Stimulated activated CD4-positive, alpha-beta T cell treated with anti-CD3 and anti-CD28 coated beads, Interleukin-1b, Interleukin-23, amount 100 ng/mL, for 48 hours (primary cell): ENCODE measurements around the gene GANAB.
"Not testable (repeated sequence)": the region's sequence is repeated elsewhere in the genome, so short reads cannot be mapped to it uniquely, and the experiment has no call there.

Experiments
- DNase-seq: peaks from one replicate; pipeline ENCODE4 v3.0.0-alpha.2; 2020

The GANAB gene

DNA sequence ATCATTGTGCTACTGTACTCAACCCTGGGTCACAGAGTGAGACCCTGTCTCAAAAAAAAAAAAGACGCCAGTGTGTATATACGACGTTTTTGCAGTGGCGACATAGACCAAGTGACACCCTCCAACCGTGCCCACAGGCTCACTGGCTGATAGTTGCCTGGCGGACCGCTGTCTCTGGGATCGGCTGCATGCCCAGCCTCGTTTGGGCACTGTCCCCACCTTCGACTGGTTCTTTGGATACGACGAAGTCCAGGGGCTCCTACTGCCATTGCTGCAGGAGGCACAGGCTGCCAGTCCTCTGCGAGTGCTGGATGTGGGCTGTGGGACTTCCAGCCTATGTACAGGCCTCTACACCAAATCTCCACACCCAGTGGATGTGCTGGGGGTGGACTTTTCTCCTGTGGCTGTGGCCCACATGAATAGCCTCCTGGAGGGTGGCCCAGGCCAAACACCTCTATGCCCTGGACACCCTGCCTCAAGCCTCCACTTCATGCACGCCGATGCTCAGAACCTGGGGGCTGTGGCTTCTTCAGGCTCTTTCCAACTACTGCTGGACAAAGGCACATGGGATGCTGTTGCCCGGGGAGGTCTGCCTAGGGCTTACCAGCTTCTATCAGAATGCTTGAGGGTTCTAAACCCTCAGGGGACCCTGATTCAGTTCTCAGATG is 20.0 kb upstream of the GANAB start:
- no peak for DNase-seq

DNA sequence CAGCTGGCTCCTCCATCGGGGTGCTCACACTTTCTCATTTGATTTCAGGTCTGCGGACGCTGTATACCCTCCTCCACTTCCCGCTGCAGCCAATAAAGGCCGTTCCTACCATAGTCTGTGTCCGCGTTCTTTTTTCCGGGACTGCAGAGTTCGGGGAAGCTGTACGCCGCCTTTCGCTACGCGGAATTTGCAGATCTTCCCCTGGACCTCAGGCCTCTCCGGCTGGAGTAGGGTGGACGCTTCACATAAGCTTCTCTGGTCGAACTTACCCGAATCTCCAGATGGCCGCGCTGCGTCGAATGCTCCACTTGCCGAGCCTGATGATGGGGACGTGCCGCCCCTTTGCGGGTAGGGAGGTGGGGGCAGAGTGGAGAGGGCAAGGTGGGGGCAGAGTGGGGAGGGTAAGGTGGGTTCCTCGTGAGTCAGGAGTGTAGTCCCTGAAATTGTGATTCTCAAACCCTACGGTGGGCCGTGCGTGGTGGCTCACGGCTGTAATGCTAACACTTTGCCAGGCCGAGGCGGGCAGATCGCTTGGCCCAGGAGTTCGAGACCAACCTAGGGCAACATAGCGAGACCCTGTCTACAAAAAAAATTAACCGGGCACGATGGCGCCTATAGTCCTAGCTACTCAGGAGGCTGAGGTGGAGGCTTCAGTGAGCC is 19.3 kb upstream of the GANAB start:
- DNase-seq = peak; percentile 54

DNA sequence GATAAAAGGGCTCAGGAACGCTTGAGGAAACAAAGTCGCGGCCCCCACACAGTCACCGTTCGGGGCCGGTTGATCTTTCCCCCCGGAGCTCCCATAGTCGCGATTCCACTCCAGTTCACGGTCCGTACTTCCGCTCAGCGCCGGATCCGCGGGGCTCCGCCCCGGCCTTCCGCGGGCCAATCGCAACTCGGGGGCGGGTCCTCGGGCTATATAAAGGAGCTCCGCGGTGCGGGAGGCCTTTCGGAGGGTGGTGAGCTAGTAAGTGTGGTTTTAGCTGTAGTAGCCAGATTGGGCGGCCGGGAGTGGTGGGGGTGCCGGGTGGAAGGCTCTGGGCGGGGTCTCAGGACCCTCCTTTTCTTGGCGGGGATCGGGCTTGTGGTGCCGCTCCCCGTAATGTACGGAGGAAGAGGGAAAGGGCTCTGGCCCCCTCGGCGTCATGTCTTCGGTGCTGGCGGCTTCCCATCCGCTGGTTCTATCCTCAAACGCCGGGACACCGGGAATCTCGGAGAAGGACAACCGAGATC is 18.7 kb upstream of the GANAB start, which contains the start of the genes C11orf98 and CSKMT:
Gene C11orf98, minus strand, starts transcription at position 136 of the 524 bp plus-strand sequence. Its CDS starts 41 bp downstream, at position 95.
Gene CSKMT, plus strand, starts transcription at position 238 of the 524 bp plus-strand sequence. CDS start 568 bp downstream, outside the sequence.
- DNase-seq = peak; percentile 96

DNA sequence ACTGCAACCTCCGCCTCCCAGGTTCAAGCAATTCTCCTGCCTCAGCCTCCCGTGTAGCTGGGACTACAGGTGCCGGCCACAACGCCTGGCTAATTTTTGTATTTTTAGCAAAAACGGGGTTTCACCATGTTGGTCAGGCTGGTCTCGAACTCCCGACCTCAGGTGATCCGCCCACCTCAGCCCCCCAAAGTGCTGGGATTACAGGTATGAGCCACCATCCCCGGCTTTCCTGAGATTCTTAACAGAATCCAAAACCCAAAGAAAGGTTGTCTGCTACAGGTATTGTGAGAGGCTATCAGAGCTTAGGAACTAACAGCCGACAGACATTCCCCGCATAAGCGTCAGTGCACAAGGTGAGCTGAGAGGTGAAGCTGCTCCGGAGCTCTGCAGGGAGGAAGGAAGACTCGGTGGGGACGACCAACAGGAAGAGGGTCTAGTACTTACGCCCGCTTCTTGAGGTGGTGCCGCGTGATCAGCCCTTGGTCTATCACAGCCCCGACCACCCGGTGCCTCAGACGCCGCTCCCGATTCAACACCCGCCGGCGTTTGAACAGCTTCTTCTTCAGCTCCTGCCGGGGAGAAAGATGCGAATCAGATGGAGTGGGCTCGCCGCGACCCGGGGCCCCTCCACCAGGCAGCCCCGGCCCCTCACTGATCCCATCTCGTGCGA is 18.1 kb upstream of the GANAB start:
- DNase-seq = peak; percentile 63

DNA sequence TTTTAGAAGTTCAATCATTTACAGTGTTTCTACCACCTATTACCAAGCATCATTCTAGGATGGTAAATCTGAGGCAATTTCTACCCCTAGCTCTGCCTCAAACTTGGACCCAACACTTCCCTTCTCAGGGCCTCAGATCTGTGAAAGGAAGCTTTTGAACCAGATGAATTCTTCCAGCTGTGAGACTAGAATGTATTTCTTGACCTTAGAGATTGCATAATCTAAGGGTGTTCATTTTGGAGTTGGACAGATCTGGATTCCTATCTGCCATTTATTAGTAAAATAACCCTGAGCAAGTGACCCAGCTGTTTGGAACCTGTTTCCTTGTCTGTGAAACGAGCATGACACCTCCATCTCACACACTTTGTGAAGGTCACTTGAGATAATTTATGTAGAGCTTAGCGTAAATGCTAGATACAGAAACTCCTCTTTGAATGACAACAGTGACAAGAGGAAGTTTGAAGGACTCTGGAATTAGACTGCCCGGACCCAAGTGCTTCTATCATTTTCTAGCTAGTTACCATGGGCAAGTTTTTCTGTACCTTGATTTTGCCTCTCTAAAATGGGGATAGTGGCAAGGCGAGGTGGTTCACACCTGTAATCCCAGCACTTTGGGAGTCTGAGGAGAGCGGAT is 10.5 kb upstream of the GANAB start:
- DNase-seq = no peak

DNA sequence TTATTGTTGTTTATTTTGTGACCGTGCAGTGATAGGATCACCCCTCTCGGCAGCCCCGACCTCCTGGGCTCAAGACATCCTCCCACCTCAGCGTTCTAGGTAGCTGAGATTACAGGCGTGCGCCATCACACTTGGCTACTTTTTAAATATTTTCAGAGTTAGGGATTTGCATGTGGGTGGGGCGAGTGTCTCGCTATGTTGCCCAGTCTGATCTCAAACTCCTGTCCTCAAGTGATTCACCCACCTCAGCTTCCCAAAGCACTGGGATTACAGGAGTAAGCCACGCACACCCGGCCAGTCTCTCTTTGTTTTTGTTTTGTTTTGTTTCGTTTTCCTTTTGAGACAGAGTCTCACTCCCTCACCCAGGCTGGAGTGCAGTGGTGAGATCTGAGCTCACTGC is 7.9 kb upstream of the GANAB start:
- DNase-seq = no peak

DNA sequence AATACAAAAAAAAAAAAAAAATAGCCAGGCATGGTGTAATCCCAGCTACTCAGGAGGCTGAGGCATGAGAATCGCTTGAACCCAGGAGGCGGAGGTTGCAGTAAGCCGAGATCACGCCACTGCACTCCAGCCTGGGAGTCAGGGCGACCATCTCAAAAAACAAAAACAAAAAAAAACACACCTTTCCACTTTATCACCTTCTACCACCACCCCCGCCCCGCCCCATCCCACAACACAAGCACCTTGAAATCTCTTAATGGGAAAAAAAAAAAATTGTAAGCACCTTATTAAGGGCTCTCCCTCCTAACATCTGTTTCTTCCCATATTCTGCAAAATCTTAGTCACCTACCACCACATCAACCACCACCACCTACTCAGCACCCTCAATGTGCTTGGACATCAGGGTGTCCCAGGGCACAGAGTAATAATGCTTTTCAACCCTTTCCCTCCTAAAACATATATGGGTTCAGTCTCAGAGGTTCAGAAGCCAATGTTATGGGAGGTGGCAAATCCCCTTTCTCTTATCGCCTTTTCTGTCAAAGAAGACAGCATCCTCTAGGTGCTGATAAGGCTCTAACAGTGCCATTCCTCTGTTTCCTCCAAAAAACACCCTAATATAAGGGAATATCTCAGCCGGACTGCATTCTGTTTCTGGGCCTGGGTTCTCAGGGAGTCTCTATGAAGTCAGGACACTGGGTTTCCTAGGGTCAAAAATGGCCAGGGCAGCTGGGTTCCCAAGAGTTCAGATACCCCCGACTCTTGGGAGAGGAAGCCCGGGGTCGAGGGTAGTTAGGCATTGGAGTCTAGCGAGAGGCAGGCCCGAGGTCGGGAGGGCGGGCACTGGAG is 6.0 kb upstream of the GANAB start:
- no peak for DNase-seq

DNA sequence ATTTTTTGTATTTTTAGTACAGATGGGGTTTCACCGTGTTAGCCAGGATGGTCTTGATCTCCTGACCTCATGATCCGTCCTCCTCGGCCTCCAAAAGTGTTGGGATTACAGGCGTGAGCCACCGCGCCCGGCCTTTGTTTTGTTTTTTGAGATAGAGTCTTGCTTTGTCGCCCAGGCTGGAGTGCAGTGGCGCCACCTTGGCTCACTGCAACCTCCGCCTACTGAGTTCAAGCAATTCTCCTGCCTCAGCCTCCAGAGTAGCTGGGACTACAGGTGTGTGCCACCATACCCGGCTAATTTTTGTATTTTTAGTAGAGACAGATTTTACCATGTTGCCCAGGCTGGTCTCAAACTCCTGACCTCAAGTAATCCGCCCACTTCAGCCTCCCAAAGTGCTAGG is 3.9 kb upstream of the GANAB start:
- DNase-seq = not testable (repeated sequence)

DNA sequence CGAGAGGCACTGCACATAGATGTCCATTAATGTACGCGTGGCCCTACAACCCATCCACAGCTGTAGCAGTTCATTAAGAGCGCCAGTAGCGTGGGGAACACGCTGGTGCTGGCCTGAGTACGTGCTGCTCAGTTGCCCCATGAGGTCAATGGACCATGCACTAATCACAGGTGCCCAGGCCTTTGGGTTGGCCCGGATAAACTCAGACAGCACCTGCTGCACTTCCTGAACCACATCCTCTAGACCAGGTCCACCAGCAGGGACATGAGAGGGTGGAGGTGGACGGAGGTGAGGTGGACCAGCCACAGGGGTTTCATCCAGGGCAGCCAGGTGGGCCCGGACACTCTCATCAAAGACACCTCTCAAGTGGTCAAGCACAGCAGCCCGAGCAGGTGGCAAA is 3.1 kb upstream of the GANAB start:
- DNase-seq = no peak

DNA sequence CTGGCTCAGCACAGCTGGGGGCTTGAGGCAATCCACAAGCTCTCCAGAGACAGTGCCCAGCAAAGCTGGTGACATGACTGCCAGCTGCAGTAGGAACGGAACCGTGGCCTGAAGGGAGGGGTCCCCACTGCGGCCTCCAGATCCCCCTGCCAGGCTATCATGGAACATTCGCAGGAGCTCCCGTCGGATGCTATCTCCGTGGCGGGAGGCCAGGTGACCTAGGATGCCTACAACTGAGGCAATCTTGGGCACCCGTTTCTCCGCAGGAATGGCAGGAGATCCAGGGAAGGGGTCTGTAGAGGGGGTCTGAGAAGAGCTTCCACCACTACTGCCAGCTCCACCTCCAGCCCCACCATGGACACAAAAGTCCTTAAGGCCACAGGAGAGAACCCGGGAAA is 2.6 kb upstream of the GANAB start:
- DNase-seq = no peak

DNA sequence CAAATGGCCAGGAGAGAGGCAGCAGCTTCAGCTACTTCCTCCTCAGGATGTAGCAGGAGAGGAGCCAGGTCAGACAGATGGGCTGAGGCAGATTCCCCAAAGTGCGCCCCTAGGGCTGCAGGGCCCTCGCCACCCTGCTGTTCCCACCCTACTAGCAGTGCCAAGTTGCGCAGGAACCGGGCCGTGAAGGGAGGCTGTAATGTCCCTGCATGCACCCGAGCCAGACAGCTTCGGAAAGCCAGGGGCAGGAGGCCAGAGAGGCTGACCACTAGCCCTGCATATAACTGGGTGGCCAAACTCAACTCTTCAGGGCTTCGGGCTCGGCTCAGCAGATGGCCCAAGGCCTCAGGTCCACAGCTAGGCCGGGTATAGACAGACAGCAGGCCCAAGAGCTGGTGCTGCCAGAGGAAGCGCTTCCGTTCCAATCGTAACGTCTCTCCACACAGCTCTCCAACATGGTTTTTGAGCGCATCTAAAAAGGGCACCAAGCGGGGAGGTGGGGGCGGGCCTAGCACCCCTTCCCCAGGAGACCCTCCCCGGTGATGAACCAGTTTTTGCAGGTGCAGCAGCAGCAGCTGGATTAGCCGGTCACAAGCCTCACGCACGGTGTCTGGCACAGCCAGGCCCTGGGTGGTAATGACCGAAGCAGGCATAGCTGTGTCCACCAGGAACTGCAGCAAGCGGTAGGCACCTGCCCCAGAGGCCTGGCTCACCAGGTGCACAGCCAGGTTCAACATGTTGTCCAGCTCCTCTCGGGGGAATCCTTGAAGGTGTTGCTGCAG is 2.0 kb upstream of the GANAB start:
- DNase-seq = no peak

DNA sequence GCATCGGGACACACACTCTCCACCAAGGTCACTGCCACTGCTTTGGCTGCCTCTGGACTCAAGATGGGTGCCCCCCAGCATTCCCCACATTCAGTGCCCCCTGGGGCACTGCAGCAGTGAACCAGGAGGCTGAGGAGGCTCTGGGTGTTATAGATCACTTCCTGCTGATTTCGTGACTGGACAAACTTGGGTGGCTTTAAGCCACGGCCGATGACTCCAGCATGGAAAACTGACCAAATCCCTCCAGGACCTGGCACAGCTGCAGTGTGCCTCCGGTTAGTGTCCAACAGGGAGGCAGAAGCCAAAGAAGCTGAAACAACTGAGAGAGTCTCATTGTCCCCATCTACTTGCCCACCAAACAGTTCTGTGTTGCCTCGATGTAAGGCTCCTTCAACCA is 1.2 kb upstream of the GANAB start:
- DNase-seq = no peak

DNA sequence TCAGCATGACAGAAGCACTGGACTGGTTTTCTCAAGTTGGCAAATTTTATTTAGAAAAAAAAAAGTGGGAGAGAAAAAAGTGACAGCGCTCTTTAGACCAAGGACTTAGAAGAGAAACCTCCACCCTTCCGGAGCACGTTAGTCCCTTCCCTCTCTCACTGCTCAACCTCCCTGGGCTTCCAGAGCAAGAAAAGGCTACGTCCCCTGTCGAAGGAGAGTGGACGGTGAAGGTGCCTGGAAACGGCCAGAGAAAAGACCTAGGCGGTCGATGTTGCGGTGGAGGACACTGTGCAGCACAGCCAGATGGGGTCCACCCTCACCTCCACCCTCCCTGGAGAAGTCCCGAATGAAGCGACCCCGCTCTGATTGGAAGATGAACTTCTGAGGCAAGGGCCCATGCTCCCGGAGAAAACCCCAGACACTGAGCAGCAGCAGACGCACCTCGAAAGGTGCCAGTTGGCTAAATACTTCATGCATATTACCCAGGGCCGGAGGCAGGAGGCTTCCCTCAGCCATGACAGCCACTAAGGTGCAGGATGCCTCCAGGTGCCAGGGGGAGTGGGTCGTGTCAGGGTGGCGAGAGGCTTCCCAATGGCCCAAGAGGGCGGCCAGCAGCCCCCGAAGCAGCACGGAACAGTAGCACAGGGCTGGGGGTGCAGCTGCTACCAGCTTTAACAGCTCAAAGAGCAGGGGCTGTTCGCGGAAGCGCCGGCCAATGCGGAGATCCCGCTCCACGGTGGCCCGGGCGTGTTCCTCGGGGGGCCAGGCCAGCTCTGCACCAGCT is 604 bp upstream of the GANAB start:
- DNase-seq = no peak

DNA sequence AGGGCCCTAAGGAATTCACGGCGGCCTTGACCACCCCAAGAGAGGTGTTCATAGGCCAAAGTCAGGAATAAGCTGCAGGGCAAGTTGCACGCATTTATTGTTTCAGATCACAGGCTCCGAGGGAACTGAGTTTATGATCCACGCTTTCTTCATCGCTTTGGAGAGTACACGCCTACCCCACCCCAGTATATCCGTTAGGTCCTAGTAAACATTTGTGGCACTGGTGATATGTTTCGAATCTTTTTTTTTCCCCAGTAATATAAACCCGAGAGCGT is 805 bp downstream of the GANAB start:
- no peak for DNase-seq

DNA sequence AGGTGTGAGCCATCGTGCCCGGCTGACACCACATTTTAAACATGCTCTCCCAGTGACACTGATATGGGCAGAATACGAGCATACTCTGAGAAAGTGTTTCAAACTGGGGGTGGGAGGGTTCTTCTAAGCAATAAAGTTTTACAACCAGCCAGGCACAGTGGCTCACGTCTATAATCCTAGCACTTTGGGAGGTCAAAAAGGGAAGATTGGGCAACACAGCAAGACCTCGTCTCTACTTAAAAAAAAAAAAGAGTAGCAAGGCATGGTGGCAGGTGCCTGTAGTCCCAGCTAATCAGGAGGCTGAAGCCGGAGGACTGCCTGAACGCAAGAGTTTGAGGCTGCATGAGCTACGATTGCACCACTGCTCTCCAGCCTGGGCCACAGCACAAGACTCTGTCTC is 2.2 kb downstream of the GANAB start:
- DNase-seq = no peak

DNA sequence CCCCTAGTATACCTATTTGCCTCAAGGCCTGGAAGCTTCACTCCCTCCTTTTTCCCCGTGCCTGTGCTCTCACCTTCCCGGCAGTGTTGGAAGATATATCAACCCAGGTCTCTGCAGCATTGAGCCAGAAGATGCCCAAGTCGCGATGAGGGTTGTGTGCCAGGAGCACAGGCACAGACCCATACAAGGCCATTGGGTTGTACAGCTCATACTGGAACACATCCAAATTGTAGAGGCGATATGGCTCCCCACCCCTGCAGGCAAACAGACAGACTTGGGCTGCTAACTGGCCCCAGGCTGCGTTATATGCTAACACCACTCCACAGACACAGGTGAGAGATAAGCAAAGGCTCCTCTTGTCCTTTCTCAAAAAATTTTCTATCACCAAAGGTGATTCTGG is 13.9 kb downstream of the GANAB start:
- no peak for DNase-seq

DNA sequence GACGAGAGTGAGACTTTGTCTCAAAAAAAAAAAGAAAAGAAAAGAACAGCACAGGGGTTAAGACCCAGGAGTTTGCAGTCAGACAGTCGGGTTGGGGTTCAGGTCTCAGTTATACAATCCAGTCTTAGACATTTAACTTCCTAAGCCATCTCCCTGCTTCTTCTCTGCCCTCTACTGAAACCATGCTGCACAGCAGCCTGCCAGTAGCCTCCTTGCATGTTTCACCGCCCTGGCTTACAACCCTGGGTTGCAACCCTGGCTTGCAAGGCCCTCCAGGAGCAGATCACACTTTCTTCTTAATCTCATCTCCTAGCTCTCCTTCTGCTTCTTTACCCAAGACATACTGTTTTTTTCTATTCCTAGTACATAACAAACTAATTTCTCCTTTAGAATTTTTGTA is 18.7 kb downstream of the GANAB start:
- DNase-seq = no peak

DNA sequence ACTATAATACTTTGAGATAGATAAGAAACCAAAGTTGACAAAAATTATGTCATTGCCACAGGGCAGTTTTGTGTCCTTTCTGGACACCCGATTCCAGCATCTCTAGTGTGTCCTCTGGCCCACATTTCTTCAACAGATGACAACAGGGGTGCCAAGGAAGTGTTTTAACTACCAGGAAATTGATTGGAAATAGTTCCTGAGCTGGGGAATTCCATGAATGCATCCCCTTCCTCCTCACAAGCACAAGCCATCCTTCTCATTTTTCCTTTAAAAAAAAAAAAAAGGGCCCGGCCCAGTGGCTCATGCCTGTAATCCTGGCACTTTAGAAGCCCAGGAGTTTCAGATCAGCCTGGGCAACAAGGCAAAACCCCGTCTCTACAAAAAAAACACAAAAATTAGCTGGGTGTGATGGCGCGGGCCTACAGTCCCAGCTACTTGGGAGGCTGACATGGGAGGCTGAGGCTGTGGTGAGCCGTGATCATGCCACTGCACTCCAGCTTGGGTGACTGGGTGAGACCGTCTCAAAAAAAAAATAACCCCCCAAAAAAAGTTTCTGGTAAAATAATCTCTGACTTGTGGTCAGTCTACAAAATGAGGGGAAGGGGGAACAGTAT is 23.8 kb downstream of the GANAB start:
- no peak for DNase-seq

DNA sequence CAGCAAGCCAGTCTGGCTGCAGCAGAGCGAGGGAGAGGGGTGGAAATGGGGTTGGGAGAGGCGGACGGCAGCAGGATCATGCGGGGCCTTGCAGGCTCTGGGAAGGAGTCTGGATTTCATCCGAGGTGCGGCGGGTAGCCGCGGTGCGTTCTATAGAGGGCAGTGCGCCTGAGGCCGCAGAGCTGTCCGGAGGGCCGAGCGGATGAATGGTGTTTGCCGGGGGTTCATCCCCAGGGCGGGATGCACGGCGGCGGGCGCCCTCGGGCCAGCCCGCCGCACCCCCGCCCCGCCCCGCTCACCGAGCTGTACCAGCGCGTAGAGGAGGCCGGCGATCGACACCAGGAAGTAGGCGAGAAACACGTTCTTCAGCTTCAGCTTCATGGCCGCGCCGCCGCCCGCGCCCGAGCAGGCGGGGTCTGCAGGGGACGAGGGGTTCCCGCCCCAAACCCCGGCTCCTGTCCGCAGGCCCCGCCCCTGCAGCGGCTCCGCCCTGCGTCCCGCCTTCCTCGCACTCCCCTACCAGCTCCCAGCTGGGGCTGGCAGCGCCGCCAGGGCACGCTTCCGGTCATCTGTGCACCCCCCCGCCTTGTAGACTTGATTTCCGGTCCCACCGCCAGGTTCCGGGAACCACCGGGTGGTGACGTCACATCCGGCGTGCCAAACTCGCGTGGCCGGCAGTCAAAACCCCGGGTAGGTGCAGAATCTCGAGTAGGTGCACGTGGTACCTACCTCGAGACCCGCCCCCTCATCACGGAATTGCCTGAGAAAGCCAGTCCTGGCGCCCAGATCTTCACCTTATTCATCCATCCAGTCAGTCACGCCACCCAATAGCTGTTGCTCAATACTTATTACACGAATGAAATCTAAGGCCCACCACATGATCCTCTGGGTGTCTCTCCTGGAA is 24.6 kb downstream of the GANAB start, which contains the start of gene B3GAT3:
Gene B3GAT3, minus strand, starts transcription at position 420 of the 904 bp plus-strand sequence. Its CDS starts 39 bp downstream, at position 381.
- peak; percentile 97 for DNase-seq
